DMS153 (cell line): ENCODE measurements around the gene ETV7.
"Not testable (repeated sequence)": the region's sequence is repeated elsewhere in the genome, so short reads cannot be mapped to it uniquely, and the experiment has no call there.

Experiments used
- DNase-seq: peaks from one replicate; lab custom pipeline; 2025; lab: John Stamatoyannopoulos, UW

The ETV7 gene

GRCh38 chr6:36387440-36388303 is at the start of gene ETV7:
Gene ETV7, minus strand, starts transcription at chr6:36387669. Its CDS starts 128 bp downstream, at chr6:36387541.
- no peak for DNase-seq

- no peak for DNase-seq
These were observed 49.0 kb upstream of the ETV7 start for GRCh38 chr6:36436466-36436865.

- DNase-seq, result no peak
These were observed 44.7 kb upstream of the ETV7 start for GRCh38 chr6:36432151-36432671.

GRCh38 chr6:36431197-36431596 is 43.7 kb upstream of the ETV7 start:
- no peak for DNase-seq

GRCh38 chr6:36430351-36430750 is 42.9 kb upstream of the ETV7 start:
- DNase-seq, result no peak

- DNase-seq, result no peak
These were observed 41.4 kb upstream of the ETV7 start for GRCh38 chr6:36428911-36429310.

- no peak for DNase-seq
These were observed 39.2 kb upstream of the ETV7 start for GRCh38 chr6:36426622-36427021.

GRCh38 chr6:36423101-36423824 is 35.8 kb upstream of the ETV7 start:
- DNase-seq, result peak; percentile 84

- no peak for DNase-seq
These were observed 35.2 kb upstream of the ETV7 start for GRCh38 chr6:36422714-36423100.

- DNase-seq, result no peak
These were observed 31.8 kb upstream of the ETV7 start for GRCh38 chr6:36419310-36419709.

- DNase-seq, result no peak
These were observed 31.1 kb upstream of the ETV7 start for GRCh38 chr6:36418558-36418957.

- DNase-seq, result no peak
These were observed 27.0 kb upstream of the ETV7 start for GRCh38 chr6:36414481-36414880.

- no peak for DNase-seq
These were observed 26.3 kb upstream of the ETV7 start for GRCh38 chr6:36413489-36414480.

- not testable (repeated sequence) for DNase-seq
These were observed 22.2 kb upstream of the ETV7 start for GRCh38 chr6:36409718-36410117.

- DNase-seq, result no peak
These were observed 16.7 kb upstream of the ETV7 start for GRCh38 chr6:36404164-36404563.

- no peak for DNase-seq
These were observed 15.0 kb upstream of the ETV7 start for GRCh38 chr6:36402481-36402880.

GRCh38 chr6:36399970-36400369 is 12.5 kb upstream of the ETV7 start:
- no peak for DNase-seq

GRCh38 chr6:36392621-36393020 is 5.2 kb upstream of the ETV7 start:
- no peak for DNase-seq

- no peak for DNase-seq
These were observed 1.9 kb upstream of the ETV7 start for GRCh38 chr6:36389353-36389752.

GRCh38 chr6:36386495-36387439 is 702 bp downstream of the ETV7 start:
- no peak for DNase-seq

GRCh38 chr6:36384095-36384494 is 3.4 kb downstream of the ETV7 start:
- no peak for DNase-seq
